Keratinocyte (primary cell): ENCODE measurements around the gene VSIR. TPM values are rescaled to one million over a fixed set of nuclear protein-coding genes. Genes with fewer than 3 reads are reported as not detected.

Source experiments
- DNase-seq: peaks from one replicate; pipeline ENCODE4 v3.0.0-alpha.2; 2011; ENCODE audit warnings: low read depth, missing footprints, low spot score
- FAIRE-seq: peaks from 2 replicates; lab custom pipeline; 2011; peaks lifted over from hg19 to GRCh38; lab: Jason Lieb, UNC
- H2AFZ ChIP-seq: 2 replicates; pipeline ENCODE4 v1.6.0; 2012; ENCODE audit warnings: low read length, control low read depth, inconsistent platforms; ENCODE audit not compliant: control insufficient read depth
- H3K27ac ChIP-seq: 2 replicates; pipeline ENCODE4 v1.5.1; 2011; ENCODE audit warnings: low read length; ENCODE audit not compliant: control insufficient read depth, insufficient read depth
- H3K27me3 ChIP-seq: 3 replicates; pipeline ENCODE4 v1.6.0; 2011; ENCODE audit warnings: low read length; ENCODE audit not compliant: control insufficient read depth, insufficient read depth; ENCODE audit errors: extremely low read depth
- H3K36me3 ChIP-seq, 2 experiments: 2 replicates in 1 of 2; 3 replicates in 1 of 2; pipeline ENCODE4 v1.5.1; 2011; ENCODE audit warnings: low read length in 2 of 2, mild to moderate bottlenecking in 1 of 2; ENCODE audit not compliant: control insufficient read depth in 2 of 2, insufficient read depth in 2 of 2; ENCODE audit errors: extremely low read depth in 1 of 2
- H3K4me1 ChIP-seq: 3 replicates; pipeline ENCODE4 v1.5.1; 2011; ENCODE audit warnings: low read length; ENCODE audit not compliant: control insufficient read depth, insufficient read depth; ENCODE audit errors: extremely low read depth
- H3K4me2 ChIP-seq: 3 replicates; pipeline ENCODE4 v1.6.0; 2011; ENCODE audit warnings: low read depth, low read length; ENCODE audit not compliant: control insufficient read depth, insufficient read depth; ENCODE audit errors: extremely low read depth
- H3K4me3 ChIP-seq, 3 experiments: fragments of 200-600 bp in 1 of 3; sonication (generic) in 1 of 3; 2 replicates in 2 of 3; 3 replicates in 1 of 3; pipeline ENCODE4 v1.5.1; 2011 to 2016; ENCODE audit warnings: low read length in 3 of 3, mild to moderate bottlenecking in 3 of 3, control low read depth in 2 of 3, inconsistent platforms in 1 of 3, low read depth in 1 of 3, mixed read lengths in 1 of 3, mixed run types in 1 of 3, moderate library complexity in 1 of 3; ENCODE audit not compliant: control insufficient read depth in 2 of 3, insufficient read depth in 2 of 3; ENCODE audit errors: extremely low read depth in 1 of 3
- H3K79me2 ChIP-seq: 2 replicates; pipeline ENCODE4 v1.6.0; 2012; ENCODE audit warnings: low read length; ENCODE audit not compliant: control insufficient read depth, insufficient read depth
- H3K9ac ChIP-seq: 3 replicates; pipeline ENCODE4 v1.6.0; 2011; ENCODE audit warnings: low read length; ENCODE audit not compliant: control insufficient read depth, insufficient read depth; ENCODE audit errors: extremely low read depth
- H3K9me1 ChIP-seq: 3 replicates; pipeline ENCODE4 v1.6.0; 2011; ENCODE audit warnings: low read length; ENCODE audit not compliant: control insufficient read depth, insufficient read depth; ENCODE audit errors: extremely low read depth
- H3K9me3 ChIP-seq: 2 replicates; pipeline ENCODE4 v1.5.1; 2012; ENCODE audit warnings: low read depth, low read length; ENCODE audit not compliant: control insufficient read depth
- H4K20me1 ChIP-seq: 3 replicates; pipeline ENCODE4 v1.6.0; 2011; ENCODE audit warnings: low read length; ENCODE audit not compliant: control insufficient read depth, insufficient read depth; ENCODE audit errors: extremely low read depth
- CTCF ChIP-seq, 3 experiments: IDR thresholded peaks in 1 of 3; conservative IDR thresholded peaks in 1 of 3; optimal IDR thresholded peaks in 1 of 3; 2 replicates in 2 of 3; 3 replicates in 1 of 3; pipeline versions ENCODE3 to v1.5.1; 2011; ENCODE audit warnings: low read length in 3 of 3, mild to moderate bottlenecking in 3 of 3, moderate library complexity in 2 of 3, control low read depth in 1 of 3, inconsistent platforms in 1 of 3; ENCODE audit not compliant: insufficient read depth in 2 of 3; ENCODE audit errors: extremely low read depth in 1 of 3
- EZH2 ChIP-seq: IDR thresholded peaks from one replicate; pipeline ENCODE4 v1.6.1; 2012; ENCODE audit warnings: inconsistent platforms, mild to moderate bottlenecking, low read length, moderate library complexity
- dilution Hi-C: fragments of 300-500 bp; cut with MboI; formaldehyde crosslinking; loops from one replicate; pipeline ENCODE4 v1.7.0; 2020; ENCODE audit warnings: low sequenced_read_pairs; ENCODE audit not compliant: extremely low pct_ligation_motif_present
- polyA plus RNA-seq, 5 experiments: library from polyadenylated mRNA; depleted of rRNA in 3 of 5; stranded (reverse) in 3 of 5; stranded (forward) in 1 of 5; unstranded in 1 of 5; fragments of >200 nt; gene quantifications; 1 replicate in 1 of 5; 2 replicates in 3 of 5; 3 replicates in 1 of 5; pipeline versions ENCODE4 v1.2.1 to v1.2.3, GENCODE V29; 2011 to 2012; ENCODE audit warnings: missing spikeins in 2 of 5, low read depth in 1 of 5, low replicate concordance in 1 of 5

VSIR gene
- polyA plus RNA-seq, 1 donor (not counting 4 experiments of a cell fraction or from before 2014, with no cell fraction given), result 8.1 TPM

- Histone ChIP-seq H3K9ac (no peak overlapping the region), H3K27me3 (no peaks in the 10 kb centered on the region), H3K4me1 (peaks cover 42% of the 10 kb centered on the region), H3K79me2 (no peaks in the 10 kb centered on the region), H3K4me3 (no peak overlapping the region), H2AFZ (no peak overlapping the region), H3K27ac (no peak overlapping the region), H3K36me3 (no peaks in the 10 kb centered on the region), H3K9me3 (no peaks in the 10 kb centered on the region), H3K4me2 (peak overlapping the region; percentile 48), H4K20me1 (no peaks in the 10 kb centered on the region), H3K9me1 (no peaks in the 10 kb centered on the region)
- dilution Hi-C loops, result no loop called here
- no peak for FAIRE-seq
- TF ChIP-seq CTCF (optimal IDR thresholded peaks at IDR 0.05 in 1 of 3, IDR thresholded peaks at IDR 0.05 in 1 of 3, conservative IDR thresholded peaks at IDR 0.05 in 1 of 3; ENCODE audit: extremely low read depth in 1 of 3, insufficient read depth in 2 of 3, low read length in 3 of 3) (no peak), EZH2 (no peak)
- DNase-seq, result no peak
Observed at GRCh38 chr10:71743089-71743838, 30.1 kb downstream of the VSIR start.

- Histone ChIP-seq H3K79me2 (no peaks in the 10 kb centered on the region), H3K27me3 (no peaks in the 10 kb centered on the region), H4K20me1 (no peaks in the 10 kb centered on the region), H3K4me2 (peak overlapping the region; percentile 48), H3K4me3 (no peak overlapping the region), H3K27ac (peak overlapping the region; percentile 13), H3K9me1 (no peaks in the 10 kb centered on the region), H3K9ac (no peak overlapping the region), H3K4me1 (peaks cover 35% of the 10 kb centered on the region), H3K36me3 (no peaks in the 10 kb centered on the region), H3K9me3 (no peaks in the 10 kb centered on the region), H2AFZ (no peak overlapping the region)
- no peak for DNase-seq
- FAIRE-seq, result peak; percentile 86
- dilution Hi-C loops, result no loop called here
- TF ChIP-seq EZH2 (no peak), CTCF (optimal IDR thresholded peaks at IDR 0.05 in 1 of 3, IDR thresholded peaks at IDR 0.05 in 1 of 3, conservative IDR thresholded peaks at IDR 0.05 in 1 of 3; ENCODE audit: extremely low read depth in 1 of 3, insufficient read depth in 2 of 3, low read length in 3 of 3) (no peak)
Observed at GRCh38 chr10:71742301-71743088, 30.8 kb downstream of the VSIR start.
